GM21723 (cell line): ENCODE results near the gene ASCC1.
"Not testable (repeated sequence)": the region's sequence is repeated elsewhere in the genome, so short reads cannot be mapped to it uniquely, and the experiment has no call there.

Experiments
- ATAC-seq: cut with Tn5 transposase; IDR thresholded peaks from one replicate; pipeline ENCODE4 v1.9.1; 2021; ENCODE audit warnings: mild to moderate bottlenecking, moderate library complexity; ENCODE audit not compliant: unreplicated experiment

ASCC1 gene

GRCh38 chr10:72223743-72224101 lies 7.6 kb upstream of the ASCC1 start:
- ATAC-seq = no peak

GRCh38 chr10:72221278-72221677 lies 5.2 kb upstream of the ASCC1 start:
- ATAC-seq = no peak

GRCh38 chr10:72220637-72221036 lies 4.6 kb upstream of the ASCC1 start:
- ATAC-seq = no peak

- ATAC-seq = no peak
These were observed 3.2 kb upstream of the ASCC1 start for GRCh38 chr10:72219235-72219814.

GRCh38 chr10:72218726-72219125 lies 2.6 kb upstream of the ASCC1 start:
- no peak for ATAC-seq

- no peak for ATAC-seq
These were observed 2.2 kb upstream of the ASCC1 start for GRCh38 chr10:72218325-72218724.

- ATAC-seq = not testable (repeated sequence)
These were observed 4.2 kb downstream of the ASCC1 start for GRCh38 chr10:72211832-72212231.

- not testable (repeated sequence) for ATAC-seq
These were observed 4.7 kb downstream of the ASCC1 start for GRCh38 chr10:72211381-72211780.

GRCh38 chr10:72208526-72208925 lies 7.5 kb downstream of the ASCC1 start:
- not testable (repeated sequence) for ATAC-seq

GRCh38 chr10:72206511-72207229 lies 9.4 kb downstream of the ASCC1 start:
- ATAC-seq = no peak

GRCh38 chr10:72204724-72205123 lies 11.4 kb downstream of the ASCC1 start:
- ATAC-seq = no peak

GRCh38 chr10:72204296-72204695 lies 11.8 kb downstream of the ASCC1 start:
- ATAC-seq = no peak

- ATAC-seq = no peak
These were observed 14.8 kb downstream of the ASCC1 start for GRCh38 chr10:72201293-72201692.

- ATAC-seq = no peak
These were observed 15.2 kb downstream of the ASCC1 start for GRCh38 chr10:72200883-72201282.

- ATAC-seq = no peak
These were observed 21.1 kb downstream of the ASCC1 start for GRCh38 chr10:72194949-72195348.

- no peak for ATAC-seq
These were observed 29.1 kb downstream of the ASCC1 start for GRCh38 chr10:72186982-72187330.

GRCh38 chr10:72186258-72186981 lies 29.7 kb downstream of the ASCC1 start:
- ATAC-seq = no peak

GRCh38 chr10:72184156-72184555 lies 31.9 kb downstream of the ASCC1 start:
- ATAC-seq = no peak

- no peak for ATAC-seq
These were observed 38.6 kb downstream of the ASCC1 start for GRCh38 chr10:72177454-72177853.

GRCh38 chr10:72176701-72177100 lies 39.4 kb downstream of the ASCC1 start:
- no peak for ATAC-seq

- no peak for ATAC-seq
These were observed 40.9 kb downstream of the ASCC1 start for GRCh38 chr10:72175149-72175548.

- no peak for ATAC-seq
These were observed 41.8 kb downstream of the ASCC1 start for GRCh38 chr10:72174297-72174662.
